ENCODE measurements around the gene SLC13A1. TPM values are rescaled to one million over a fixed set of nuclear protein-coding genes. Genes with fewer than 3 reads are reported as not detected.

Gene SLC13A1
- total and polyA plus RNA-seq, 12 donors: not detected

- no peaks in the 10 kb centered on the region for H3K36me3 ChIP-seq
- H3K4me3 ChIP-seq: no peak overlapping the region
- TF ChIP-seq, protein P1, sequence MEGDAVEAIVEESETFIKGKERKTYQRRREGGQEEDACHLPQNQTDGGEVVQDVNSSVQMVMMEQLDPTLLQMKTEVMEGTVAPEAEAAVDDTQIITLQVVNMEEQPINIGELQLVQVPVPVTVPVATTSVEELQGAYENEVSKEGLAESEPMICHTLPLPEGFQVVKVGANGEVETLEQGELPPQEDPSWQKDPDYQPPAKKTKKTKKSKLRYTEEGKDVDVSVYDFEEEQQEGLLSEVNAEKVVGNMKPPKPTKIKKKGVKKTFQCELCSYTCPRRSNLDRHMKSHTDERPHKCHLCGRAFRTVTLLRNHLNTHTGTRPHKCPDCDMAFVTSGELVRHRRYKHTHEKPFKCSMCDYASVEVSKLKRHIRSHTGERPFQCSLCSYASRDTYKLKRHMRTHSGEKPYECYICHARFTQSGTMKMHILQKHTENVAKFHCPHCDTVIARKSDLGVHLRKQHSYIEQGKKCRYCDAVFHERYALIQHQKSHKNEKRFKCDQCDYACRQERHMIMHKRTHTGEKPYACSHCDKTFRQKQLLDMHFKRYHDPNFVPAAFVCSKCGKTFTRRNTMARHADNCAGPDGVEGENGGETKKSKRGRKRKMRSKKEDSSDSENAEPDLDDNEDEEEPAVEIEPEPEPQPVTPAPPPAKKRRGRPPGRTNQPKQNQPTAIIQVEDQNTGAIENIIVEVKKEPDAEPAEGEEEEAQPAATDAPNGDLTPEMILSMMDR (IDR thresholded peaks at IDR 0.05): peak in 1 of 9 donors; percentile 10
- WGBS, 2 donors: 58 to 67% methylated on average over 5 of the region's 5 CpGs
- no peak for ATAC-seq
- no peak for DNase-seq
- H3K4me1 ChIP-seq: no peaks in the 10 kb centered on the region
- H3K27ac ChIP-seq: no peak overlapping the region
- peaks cover 0 to 12% (median 0%) of the 10 kb centered on the region in 11 donors for H3K9me3 ChIP-seq
- intact Hi-C loops (cut with DNase I): no loop called here
- H3K27me3 ChIP-seq: no peaks in the 10 kb centered on the region
These were observed 129.0 kb downstream of the SLC13A1 start for GRCh38 chr7:123070702-123071286.

DNA sequence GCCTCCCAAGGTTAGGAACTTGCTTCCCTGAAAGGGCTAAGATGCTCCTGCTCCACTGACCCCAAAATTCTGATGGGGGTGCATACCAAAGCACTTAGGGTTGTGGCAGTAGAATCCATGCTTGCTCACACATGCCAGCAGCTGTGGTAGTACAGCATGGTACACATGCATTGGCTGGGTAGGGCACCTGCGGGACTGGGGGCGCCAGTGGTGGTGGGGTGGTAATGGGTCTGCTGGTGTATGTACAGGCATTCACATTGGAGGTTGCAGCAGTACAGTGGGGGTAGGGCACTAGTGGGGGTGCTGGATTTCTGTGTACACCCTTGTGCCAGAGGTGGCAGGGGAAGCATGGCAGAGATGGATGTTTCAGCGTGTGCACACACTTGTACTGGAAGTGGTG is 132.0 kb downstream of the SLC13A1 start:
- no peak overlapping the region for H3K4me3 ChIP-seq
- H3K4me1 ChIP-seq: no peaks in the 10 kb centered on the region
- DNase-seq (no peak), ATAC-seq (peak in 1 of 8 donors; percentile 22)
- intact Hi-C loops (cut with DNase I): no loop called here
- TF ChIP-seq, protein P1 (IDR thresholded peaks at IDR 0.05): no peak
- H3K27ac ChIP-seq: no peak overlapping the region
- H3K9me3 ChIP-seq: peaks cover 0 to 12% (median 0%) of the 10 kb centered on the region in 11 donors
- WGBS, 2 donors: 96% methylated on average over 3 of the region's 3 CpGs
- H3K27me3 ChIP-seq: no peaks in the 10 kb centered on the region
- no peaks in the 10 kb centered on the region for H3K36me3 ChIP-seq

Other genes with a start within 250 kb of the SLC13A1 start
- gene TAS2R16, start 204.3 kb downstream of the SLC13A1 start, total RNA-seq: not detected
- not detected for gene TAS2R16, start 204.3 kb downstream of the SLC13A1 start, polyA plus RNA-seq

Measured in heart right ventricle (tissue), 16 donors.